GM18508 (cell line): ENCODE results near the gene CNTN6.

Experiments
- ATAC-seq: cut with Tn5 transposase; IDR thresholded peaks from one replicate; pipeline ENCODE4 v1.9.1; 2021; ENCODE audit warnings: moderate number of reproducible peaks; ENCODE audit not compliant: insufficient read depth, unreplicated experiment

The CNTN6 gene

DNA sequence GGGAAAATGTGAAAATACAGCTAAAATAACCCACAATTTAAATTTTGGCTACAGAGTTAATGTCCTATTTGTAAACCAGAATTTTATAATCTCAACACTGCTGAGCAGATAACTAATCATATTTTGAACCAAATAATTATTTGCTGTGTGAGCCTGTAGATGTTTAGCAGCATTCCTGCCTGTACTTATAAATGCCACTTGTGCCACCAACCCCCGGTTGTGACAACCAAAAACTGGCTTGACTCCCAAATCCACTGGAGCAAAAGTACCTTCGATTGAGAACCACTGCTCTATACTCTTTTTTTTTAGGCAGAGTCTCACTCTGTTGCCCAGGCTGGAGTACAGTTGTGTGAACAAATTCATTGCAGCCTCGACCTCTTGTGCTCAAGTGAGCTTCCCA is 78.5 kb downstream of the CNTN6 start:
- ATAC-seq = no peak

DNA sequence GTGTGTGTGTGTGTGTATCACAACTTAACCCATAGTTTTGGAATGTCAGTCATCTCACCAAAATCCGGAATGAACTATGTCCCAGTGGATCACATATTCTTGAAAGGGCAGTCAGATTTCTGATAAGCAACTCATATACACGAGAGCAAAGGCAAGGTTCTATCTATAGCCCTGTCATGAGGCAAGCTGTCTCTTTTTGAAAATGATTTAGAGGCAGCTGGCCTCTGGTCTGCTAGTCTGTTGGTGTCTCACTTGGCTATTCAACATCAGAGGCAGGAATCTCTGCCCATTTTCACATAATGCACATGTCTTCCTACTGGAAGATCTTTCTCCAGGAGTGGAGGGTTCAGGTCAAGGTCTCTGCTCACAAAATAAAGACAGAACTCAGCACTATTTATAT is 79.8 kb downstream of the CNTN6 start:
- ATAC-seq = no peak

DNA sequence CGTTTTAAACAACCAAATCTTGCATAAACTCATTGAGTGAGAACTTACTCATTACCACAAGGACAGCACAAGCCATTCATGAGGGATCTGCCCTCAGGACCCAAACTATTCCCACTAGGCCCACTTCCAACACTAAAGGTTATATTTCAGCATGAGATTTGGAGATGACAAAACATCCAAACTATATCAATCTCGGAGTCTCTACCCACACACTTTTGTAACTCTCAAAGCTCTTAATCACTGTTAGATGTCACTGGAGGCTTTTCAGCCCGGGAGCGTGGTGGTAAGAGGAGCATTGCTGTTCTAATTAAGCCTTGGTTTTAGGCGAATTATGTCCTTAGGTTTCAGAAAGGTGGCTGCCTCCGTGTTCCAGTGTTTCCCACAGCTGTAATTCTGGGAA is 86.3 kb downstream of the CNTN6 start:
- ATAC-seq = no peak

DNA sequence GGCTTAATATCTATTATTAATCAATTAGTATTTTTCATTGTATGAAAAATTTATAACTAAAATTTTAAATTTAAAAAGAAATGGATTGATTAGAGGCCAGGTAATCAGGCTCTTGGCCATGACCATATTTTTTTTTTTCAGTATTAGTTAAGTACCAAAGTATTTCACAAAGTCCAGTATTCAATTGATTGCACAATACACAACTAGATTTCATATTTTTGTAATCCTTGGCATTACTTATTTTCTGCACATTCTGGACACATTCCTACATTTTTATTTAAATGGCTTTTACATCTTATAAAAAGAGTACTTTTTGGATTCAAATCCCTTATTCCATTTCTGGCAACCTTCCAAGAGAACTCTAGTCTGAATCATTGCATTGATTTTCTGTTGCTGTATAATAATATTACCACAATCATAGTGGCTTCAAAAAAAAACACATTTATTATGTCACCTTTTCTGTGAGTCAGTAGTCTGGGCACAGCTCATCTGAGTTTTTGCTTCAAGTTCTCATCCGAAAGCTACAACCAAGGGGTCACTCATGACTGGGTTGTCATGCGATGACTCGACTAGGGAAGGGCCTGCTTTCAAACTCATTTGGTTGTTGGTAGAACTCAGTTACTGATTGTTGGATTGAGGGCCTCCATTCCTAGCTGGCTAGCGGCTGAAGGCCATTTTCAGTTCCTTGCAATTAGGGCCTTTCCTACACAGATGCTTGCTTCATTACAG is 90.7 kb downstream of the CNTN6 start:
- ATAC-seq = no peak

DNA sequence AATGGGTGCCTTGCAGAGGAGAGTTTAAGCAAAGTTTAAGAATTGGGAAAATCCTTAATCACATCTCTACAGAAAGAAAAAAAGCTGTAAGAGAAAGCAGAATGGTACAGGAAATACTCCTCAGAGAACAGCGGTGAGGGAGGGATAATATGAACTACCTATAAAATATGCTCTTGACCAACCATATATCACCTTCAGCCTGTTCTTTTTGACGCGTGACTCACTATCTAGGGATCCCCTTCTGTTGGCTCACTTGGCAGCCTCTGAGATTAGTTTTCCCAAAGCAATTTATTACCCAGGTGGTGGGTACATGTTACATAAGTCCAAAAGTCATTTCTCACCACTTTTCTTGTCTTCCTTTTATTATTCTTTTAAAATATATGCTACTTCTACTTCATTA is 97.7 kb downstream of the CNTN6 start:
- ATAC-seq = no peak

DNA sequence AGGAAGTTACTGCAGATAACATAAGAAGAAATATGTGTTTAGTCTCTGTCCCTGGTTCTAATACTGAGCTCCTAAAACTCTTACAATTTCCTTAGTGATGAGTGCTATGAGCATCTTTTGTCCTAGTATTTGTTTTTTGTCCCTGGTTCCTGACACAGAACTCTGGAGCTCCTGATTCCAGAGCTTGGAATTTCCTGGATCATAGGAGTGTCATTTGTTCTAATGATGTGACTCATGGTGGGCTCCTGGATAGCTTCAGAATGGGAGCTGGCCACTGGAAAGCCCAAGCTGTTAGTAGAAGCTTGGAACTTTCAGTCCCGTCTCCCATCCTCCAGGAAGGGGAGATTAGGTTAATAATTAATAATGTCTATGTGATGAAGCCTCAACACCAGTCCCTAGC is 98.2 kb downstream of the CNTN6 start:
- no peak for ATAC-seq

DNA sequence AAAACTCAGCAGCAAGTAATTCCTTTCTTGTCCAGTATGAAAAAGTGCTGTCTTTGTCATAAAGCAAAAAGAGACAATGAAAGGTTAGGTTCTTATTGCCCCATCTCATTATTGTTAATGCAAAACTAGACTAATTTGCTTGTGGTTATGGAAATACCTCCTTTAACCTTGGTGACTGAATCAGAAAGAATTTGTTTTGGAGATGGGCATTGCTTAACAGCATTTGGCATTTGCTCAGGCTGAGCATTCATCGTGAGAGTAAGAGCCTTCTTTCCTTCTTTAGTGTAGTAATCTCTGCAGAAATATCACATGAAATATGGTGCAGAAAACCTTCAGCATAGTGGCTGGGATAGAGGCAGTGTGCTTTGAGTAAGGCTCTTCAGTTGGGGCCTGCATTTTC is 103.1 kb downstream of the CNTN6 start:
- ATAC-seq = no peak

DNA sequence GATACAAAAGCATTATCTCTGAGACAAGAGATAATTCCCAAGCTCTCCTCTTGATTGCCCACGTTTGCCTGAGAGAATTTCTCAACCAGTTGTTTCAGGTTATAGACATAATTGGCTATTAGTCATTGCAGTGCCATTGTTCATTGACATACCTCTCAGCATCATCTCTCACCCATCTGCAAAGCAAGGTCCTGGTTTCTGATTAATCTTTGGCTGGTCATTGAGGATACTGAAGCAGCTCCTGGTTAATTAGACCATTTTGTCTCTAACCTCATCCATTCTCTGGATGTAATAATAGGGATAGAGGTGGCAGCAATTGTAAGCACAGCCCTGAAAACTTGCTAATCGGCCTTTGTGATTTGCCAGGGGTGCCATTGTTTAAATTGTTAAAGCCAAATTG is 104.2 kb downstream of the CNTN6 start:
- no peak for ATAC-seq

DNA sequence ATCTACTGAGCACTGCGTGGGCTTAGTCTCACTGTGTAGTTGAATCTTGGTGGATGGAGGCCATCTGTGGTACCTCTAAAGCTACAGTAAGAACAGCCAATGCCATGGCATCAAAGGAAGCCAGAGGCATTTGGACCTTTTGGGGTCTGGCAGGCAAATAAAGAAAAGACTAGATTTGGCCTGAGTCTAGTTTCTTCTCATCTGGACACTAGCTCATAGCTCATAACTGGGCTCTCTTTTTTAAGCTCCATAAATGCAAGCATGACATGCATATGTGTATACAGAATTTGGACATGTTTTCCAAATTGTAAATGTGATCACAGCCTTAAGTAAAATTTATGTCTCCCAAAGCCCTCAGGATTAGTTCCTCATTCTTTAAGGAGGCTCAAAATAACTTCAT is 107.5 kb downstream of the CNTN6 start:
- no peak for ATAC-seq

DNA sequence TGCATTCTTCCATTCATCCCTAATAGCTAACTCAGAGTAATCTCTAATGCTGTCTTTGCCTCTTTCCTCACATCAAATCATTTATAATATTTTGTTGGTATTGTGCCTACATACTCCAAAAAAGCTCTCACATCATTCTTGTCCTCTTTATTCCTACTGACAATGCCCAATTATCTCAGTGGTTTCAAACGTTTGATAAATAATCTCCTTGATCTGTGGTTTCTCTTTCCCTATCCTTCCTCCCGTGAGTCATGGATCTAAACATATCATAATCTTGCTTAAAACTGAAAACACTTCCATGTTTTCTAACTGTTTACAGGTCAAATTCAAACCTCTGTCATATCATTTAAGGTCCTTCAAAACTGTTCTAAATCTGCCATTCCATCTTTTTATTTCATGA is 115.1 kb downstream of the CNTN6 start:
- ATAC-seq = no peak

DNA sequence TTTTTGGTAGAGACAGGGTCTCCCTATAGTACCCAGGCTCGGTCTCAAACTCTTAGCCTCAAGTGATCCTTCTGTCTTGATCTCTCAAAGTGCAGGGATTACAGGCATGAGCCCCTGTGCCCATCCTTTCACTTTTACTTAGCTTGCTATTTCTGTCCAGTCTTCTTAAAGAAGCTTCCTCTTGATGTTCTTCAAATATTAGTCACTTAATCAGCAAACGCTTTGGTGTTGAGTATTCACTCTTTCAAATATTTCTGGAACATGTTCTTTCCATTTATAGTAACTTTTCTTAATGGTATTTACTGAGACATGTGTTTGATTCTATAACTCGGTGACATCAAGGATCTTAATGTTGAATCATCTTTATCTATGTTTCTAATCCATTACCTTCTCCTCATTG is 122.1 kb downstream of the CNTN6 start:
- ATAC-seq = no peak

DNA sequence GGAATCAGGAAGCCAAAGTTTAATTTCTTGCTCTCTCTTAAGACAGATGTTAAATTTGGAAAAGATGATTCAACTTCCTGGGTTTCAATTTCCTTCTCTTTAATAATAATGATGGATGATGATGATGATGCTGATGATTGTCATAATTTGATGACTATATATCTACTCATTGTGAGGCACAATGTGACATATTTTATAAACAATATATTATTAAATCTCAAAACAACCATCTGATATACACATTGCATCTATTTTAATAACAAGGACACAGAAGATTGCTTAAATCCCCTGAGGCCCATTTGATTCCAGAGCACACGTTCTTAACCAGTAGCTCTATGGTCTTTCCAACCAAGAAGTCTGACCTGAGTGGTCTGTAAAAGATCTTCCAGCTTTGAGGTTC is 124.0 kb downstream of the CNTN6 start:
- ATAC-seq = no peak

DNA sequence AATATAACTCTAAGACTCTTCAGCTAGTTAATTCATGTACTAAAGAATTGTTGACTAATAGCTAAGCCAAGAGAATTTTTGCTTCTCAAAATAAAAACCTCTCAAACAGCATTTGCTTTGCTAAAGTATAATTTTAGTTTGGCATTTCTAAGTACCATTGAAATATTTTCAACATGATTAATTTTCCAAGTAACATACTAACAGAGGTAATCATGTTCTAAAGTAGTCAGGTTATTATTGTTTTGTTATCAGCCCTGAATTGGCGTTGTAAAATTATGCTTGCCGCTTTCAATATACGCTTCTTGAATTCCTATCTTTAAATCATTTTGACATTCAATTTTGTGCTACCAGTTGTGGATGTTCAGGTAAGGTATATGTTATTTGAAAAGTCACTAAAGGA is 134.3 kb downstream of the CNTN6 start:
- ATAC-seq = no peak

DNA sequence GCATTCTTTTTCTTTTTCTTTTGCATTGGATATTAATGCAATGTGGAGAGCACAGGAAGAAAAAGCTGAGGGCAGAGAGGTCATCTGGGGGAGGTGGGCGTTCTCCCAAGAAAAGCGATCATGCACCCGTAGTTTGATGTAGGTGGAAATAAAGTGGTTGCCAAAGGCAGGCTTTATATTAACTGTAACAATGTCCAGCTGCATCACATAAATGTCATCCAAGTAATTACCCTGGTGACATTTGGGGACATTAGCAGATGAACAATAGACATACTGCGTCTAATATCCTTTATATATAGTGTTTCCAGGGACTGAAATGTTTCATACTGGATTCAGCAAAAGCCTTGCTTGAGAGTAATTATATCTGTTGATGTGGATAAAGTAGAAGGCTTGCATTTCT is 135.5 kb downstream of the CNTN6 start:
- ATAC-seq = no peak

DNA sequence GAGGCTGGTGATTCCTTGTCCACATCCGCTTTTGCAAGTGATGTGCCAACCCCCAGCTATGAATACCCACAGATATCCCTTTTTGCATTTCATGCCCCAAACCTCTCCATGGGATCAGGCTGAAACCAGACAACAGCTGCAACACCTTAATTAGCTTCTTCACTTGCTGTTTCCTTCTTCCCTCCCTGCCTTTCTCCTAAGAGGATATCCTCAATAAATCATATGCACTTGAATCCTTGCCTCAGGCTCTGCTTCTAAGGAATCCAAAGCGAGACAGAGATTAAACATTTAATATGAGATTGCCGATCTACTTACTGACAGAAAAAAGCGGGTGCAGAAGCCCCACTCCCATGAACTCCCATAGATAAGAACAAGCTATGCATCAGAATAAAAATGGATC is 138.1 kb downstream of the CNTN6 start:
- ATAC-seq = no peak

DNA sequence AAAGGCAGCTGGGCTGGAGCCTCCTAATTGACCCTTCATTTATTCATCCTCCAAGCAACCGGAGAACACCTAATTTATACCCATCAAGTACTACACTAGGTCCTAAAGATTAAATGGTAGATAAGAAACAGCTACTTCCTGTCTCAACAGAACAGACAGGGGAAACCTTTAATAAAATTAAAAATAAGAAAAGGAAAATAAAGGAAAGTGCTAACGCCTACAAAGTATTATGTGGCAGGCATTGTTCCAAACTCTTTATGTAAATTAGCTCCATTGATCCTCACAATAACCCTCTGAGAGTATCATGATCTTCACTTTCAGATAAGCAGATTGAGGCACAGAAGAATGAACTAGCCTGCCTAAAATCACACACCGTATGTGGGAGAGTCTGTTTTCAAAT is 139.5 kb downstream of the CNTN6 start:
- ATAC-seq = no peak

DNA sequence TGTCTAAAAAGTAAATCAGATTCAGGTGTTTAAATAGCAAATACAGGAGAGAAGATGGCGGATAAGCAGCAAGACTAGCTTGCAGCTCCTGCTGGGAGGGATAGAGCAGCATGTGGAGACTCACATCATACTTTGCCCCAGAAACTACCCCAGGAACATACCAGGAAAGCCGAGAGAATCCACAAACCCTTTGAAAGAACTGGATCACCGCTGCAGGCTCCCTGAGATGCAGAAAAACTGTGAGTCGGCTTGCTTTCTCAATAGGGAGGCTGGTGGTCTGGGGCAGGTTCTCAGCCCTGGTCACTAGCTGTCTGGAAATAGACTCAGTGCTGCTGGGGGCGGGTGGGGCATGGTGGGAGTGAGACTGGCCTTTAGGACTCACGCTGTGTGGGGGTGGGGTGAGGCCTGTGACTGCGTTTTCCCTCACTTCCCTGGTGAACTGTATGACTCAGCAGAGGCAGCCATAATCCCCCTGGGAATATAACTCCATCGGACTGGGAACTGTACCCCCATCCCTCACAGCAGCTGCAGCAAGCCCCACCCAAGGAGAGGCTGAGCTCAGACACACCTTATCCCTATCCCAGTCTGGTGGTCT is 142.8 kb downstream of the CNTN6 start:
- no peak for ATAC-seq

DNA sequence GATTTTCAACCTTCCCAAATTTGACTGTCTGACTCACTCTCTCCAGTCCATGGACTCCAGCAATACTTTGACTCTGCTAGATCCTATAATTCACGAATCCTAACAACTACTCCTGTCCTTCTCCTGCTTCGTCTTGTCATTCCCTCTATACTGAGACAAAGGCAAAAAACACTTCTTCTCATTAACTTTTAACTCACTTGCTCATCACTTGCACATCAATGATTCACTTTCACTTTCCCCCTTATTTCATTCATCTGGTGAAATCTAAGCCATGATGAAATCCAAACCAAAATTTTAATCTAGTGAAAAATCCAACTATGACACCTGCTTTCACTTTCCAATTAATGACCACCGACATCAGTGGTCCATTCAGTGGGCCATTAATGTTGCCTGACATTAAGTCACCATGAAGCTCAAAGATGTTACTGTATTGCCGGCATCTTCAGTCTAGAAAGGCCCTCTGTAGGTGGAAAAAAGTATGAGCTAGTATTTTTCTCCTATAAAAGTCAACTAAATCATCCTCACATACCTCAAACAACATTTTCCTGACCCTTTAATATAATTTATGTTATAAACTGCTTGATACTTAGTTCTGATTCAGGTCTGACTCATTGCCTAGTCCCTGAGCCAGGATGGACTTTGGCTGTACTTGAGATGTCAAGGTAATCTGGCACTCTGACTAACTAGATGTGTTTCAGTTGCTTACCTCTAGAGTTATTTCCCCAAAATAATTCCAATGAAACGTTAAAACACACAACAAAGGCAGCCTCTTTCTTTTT is 158.6 kb downstream of the CNTN6 start:
- ATAC-seq = no peak

DNA sequence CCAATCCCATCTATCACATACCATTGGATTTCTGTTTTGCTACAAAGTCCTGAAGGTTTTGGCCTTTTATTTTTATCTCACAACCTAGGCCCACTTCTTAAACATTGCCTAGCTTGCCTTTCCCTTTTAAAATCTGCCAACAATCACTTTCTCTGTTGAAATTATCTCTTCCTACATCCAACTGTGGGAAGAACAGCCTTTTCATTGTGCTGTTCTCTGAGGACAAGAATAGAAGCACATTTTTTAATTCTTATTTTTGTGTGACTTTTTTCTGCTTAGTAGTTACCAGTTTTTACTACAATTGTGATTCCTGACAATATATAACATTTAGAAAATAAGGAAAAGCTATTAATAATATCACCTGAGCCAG is 159.2 kb downstream of the CNTN6 start:
- ATAC-seq = no peak

DNA sequence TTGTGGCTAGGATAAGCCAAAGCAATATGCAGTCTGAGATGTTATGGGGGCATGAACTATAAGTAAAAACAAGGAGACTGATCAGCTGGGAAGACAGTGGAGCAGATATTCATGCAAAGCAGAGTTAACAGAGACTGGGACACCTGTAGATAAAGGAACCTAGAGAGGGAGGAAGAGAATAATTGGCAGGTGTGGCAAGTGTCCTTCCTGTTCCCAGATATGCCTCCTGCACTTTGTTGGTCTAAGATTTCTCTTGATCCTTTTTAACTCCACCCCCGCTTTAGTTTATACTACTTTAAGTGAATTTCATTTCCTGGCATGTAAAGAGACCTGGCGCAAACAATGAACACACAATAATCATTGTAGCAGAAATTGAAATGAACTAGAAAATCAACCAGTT is 169.4 kb downstream of the CNTN6 start:
- ATAC-seq = no peak

DNA sequence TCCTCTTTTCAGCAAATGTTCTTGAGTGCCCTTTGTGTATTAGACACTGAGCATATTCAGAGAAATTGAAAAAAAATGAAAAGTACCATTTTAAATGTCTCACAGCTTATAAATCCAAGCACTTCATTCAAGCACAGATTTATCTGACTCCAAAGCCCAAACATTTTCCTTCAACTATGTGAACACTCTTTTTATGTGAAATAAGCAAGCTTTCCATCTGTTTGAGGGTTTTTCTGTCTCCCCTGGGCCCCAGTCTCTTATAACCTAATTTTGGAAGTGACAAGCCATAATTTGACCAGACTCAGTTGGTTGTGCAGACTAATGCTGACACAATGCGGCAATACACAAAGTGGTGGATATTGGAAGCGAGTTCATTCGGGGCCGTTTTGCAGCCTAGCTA is 170.3 kb downstream of the CNTN6 start:
- ATAC-seq = no peak

DNA sequence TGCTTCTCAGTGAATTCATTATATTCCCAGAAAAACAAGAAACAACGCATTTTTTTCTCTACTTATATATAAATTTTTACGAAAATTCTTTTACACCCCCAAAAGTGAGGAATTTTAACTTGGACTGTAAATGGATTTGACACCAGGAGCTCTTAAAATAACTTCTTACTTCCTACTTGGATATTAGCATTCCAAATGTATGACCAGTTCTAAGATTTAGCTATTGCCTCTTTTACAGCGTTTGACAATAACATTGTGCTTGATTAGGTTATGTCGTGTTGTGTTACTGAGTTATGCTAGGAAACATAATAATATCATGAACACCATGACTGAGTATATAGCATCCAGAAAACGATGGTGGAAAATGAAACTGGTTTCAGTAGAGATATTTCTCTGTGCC is 177.0 kb downstream of the CNTN6 start:
- no peak for ATAC-seq
